ENCODE data around the gene CA5A. TPM values are rescaled to one million over a fixed set of nuclear protein-coding genes. Genes with fewer than 3 reads are reported as not detected.

CA5A gene
- total RNA-seq, 3 donors from 2014 or later (not counting 1 experiment from before 2014, with no cell fraction given), result not detected

GRCh38 chr16:87966064-87966645, 29.8 kb upstream of the CA5A start:
- Mint-ChIP-seq H3K27ac (peak overlapping the region; percentile 94 to 97), H3K4me3 (no peak overlapping the region), H3K4me1 (peaks cover 52 to 53% of the 10 kb centered on the region in 2 donors), H3K36me3 (peaks cover under 1% of the 10 kb centered on the region), H3K9me3 (no peaks in the 10 kb centered on the region), H3K27me3 (ENCODE audit: low read depth in 2 of 2) (no peaks in the 10 kb centered on the region)
- ATAC-seq (no peak), DNase-seq (no peak)
- intact Hi-C loops (cut with micrococcal nuclease), result no loop called here
- H3K27me3 ChIP-seq (ENCODE audit: control insufficient read depth, insufficient read depth, low read length), result no peaks in the 10 kb centered on the region
- peaks cover 2% of the 10 kb centered on the region for H3K9me3 ChIP-seq (ENCODE audit: control insufficient read depth, insufficient read depth, low read length)
- WGBS (ENCODE audit: insufficient coverage), result 93% methylated on average over 5 of the region's 5 CpGs
- H3K36me3 ChIP-seq (ENCODE audit: control insufficient read depth, insufficient read depth, low read length), result peaks cover 3% of the 10 kb centered on the region
- H3K4me1 ChIP-seq (ENCODE audit: control insufficient read depth, insufficient read depth, low read length), result peaks cover 32% of the 10 kb centered on the region
- H3K4me3 ChIP-seq (ENCODE audit: low read length), result no peak overlapping the region
- no peak for TF ChIP-seq CTCF (IDR thresholded peaks at IDR 0.05)
- H3K27ac ChIP-seq (ENCODE audit: low read length), result no peak overlapping the region

- Histone ChIP-seq H3K27me3 (ENCODE audit: control insufficient read depth, insufficient read depth, low read length) (no peaks in the 10 kb centered on the region), H3K4me3 (ENCODE audit: low read length) (no peak overlapping the region), H3K36me3 (ENCODE audit: control insufficient read depth, insufficient read depth, low read length) (no peaks in the 10 kb centered on the region), H3K27ac (ENCODE audit: low read length) (no peak overlapping the region), H3K4me1 (ENCODE audit: control insufficient read depth, insufficient read depth, low read length) (peaks cover 32% of the 10 kb centered on the region), H3K9me3 (ENCODE audit: control insufficient read depth, insufficient read depth, low read length) (no peaks in the 10 kb centered on the region)
- H3K4me1 Mint-ChIP-seq, result peaks cover 49 to 58% of the 10 kb centered on the region in 2 donors
- DNase-seq, result no peak
- H3K4me3 Mint-ChIP-seq, result no peak overlapping the region
- TF ChIP-seq CTCF (IDR thresholded peaks at IDR 0.05), result no peak
- intact Hi-C loops (cut with micrococcal nuclease), result no loop called here
- H3K36me3 Mint-ChIP-seq, result no peaks in the 10 kb centered on the region
- ATAC-seq, result no peak
- peak overlapping the region; percentile 94 to 97 for H3K27ac Mint-ChIP-seq
- H3K9me3 Mint-ChIP-seq, result no peaks in the 10 kb centered on the region
- H3K27me3 Mint-ChIP-seq (ENCODE audit: low read depth in 2 of 2), result no peaks in the 10 kb centered on the region
- WGBS (ENCODE audit: insufficient coverage), result 95% methylated on average over 11 of the region's 11 CpGs
These were observed 29.1 kb upstream of the CA5A start for GRCh38 chr16:87965417-87965816.

- Histone ChIP-seq H3K36me3 (ENCODE audit: control insufficient read depth, insufficient read depth, low read length) (no peaks in the 10 kb centered on the region), H3K9me3 (ENCODE audit: control insufficient read depth, insufficient read depth, low read length) (no peaks in the 10 kb centered on the region), H3K4me3 (ENCODE audit: low read length) (no peak overlapping the region), H3K27me3 (ENCODE audit: control insufficient read depth, insufficient read depth, low read length) (no peaks in the 10 kb centered on the region), H3K4me1 (ENCODE audit: control insufficient read depth, insufficient read depth, low read length) (peaks cover 42% of the 10 kb centered on the region), H3K27ac (ENCODE audit: low read length) (peak overlapping the region; percentile 29)
- H3K4me1 Mint-ChIP-seq, result peaks cover 62 to 64% of the 10 kb centered on the region in 2 donors
- H3K9me3 Mint-ChIP-seq, result no peaks in the 10 kb centered on the region
- peak overlapping the region; percentile 77 for H3K4me3 Mint-ChIP-seq
- H3K36me3 Mint-ChIP-seq, result no peaks in the 10 kb centered on the region
- H3K27ac Mint-ChIP-seq, result peak overlapping the region; percentile 94 to 97
- DNase-seq (no peak), ATAC-seq (no peak)
- no peak for TF ChIP-seq CTCF (IDR thresholded peaks at IDR 0.05)
- H3K27me3 Mint-ChIP-seq (ENCODE audit: low read depth in 2 of 2), result no peaks in the 10 kb centered on the region
- WGBS (ENCODE audit: insufficient coverage), result 89% methylated on average over 19 of the region's 19 CpGs
- intact Hi-C loops (cut with micrococcal nuclease), result no loop called here
These were observed 27.8 kb upstream of the CA5A start for GRCh38 chr16:87964049-87964659.
